Liver (tissue), 9 donors: ENCODE measurements around the gene SLF1. TPM values are rescaled to one million over a fixed set of nuclear protein-coding genes. Genes with fewer than 3 reads are reported as not detected.

Experiments
- DNase-seq: peaks from one replicate; pipeline ENCODE4 v3.0.0-alpha.2; 2017; ENCODE audit warnings: low spot score
- H3K27ac ChIP-seq, 2 donors: one replicate each; pipeline ENCODE4 v1.7.0; 2013; ENCODE audit warnings: inconsistent platforms in 2 of 2, low read length in 2 of 2, control low read depth in 1 of 2, low read depth in 1 of 2, mild to moderate bottlenecking in 1 of 2
- H3K27me3 ChIP-seq, 4 donors: one replicate each; pipeline versions ENCODE4 v1.6.1 to v1.7.0; 2013; ENCODE audit warnings: low read length in 3 of 4, inconsistent platforms in 1 of 4, mild to moderate bottlenecking in 1 of 4, moderate library complexity in 1 of 4; ENCODE audit not compliant: control insufficient read depth in 4 of 4, insufficient read depth in 4 of 4
- H3K36me3 ChIP-seq, 4 donors: one replicate each; pipeline versions ENCODE4 v1.6.1 to v1.7.0; 2013; ENCODE audit warnings: low read length in 3 of 4, mild to moderate bottlenecking in 3 of 4, low read depth in 1 of 4, moderate library complexity in 1 of 4; ENCODE audit not compliant: control insufficient read depth in 4 of 4, insufficient read depth in 3 of 4
- H3K4me1 ChIP-seq, 4 donors: one replicate each; pipeline versions ENCODE4 v1.6.1 to v1.7.0; 2013; ENCODE audit warnings: low read length in 3 of 4, mild to moderate bottlenecking in 3 of 4, moderate library complexity in 1 of 4; ENCODE audit not compliant: control insufficient read depth in 4 of 4, insufficient read depth in 4 of 4
- H3K4me3 ChIP-seq, 3 donors: one replicate each; pipeline versions ENCODE4 v1.6.1 to v1.7.0; 2013; ENCODE audit warnings: low read length in 3 of 3, control low read depth in 1 of 3, low read depth in 1 of 3, mild to moderate bottlenecking in 1 of 3
- H3K9ac ChIP-seq, 2 donors: one replicate each; pipeline ENCODE4 v1.7.0; 2013; ENCODE audit warnings: low read length in 2 of 2, mild to moderate bottlenecking in 2 of 2, moderate library complexity in 2 of 2, control low read depth in 1 of 2, low read depth in 1 of 2
- H3K9me3 ChIP-seq, 4 donors: one replicate each; pipeline versions ENCODE4 v1.6.1 to v1.7.0; 2013; ENCODE audit warnings: low read length in 3 of 4; ENCODE audit not compliant: control insufficient read depth in 4 of 4
- ATF3 ChIP-seq: IDR thresholded peaks from 2 replicates; pipeline ENCODE4 v1.6.1; 2016; ENCODE audit warnings: antibody characterized with exemption
- CTCF ChIP-seq: fragments of 150-350 bp; IDR thresholded peaks from 2 replicates; pipeline ENCODE4 v1.5.1; 2017; ENCODE audit warnings: improper control_type of control experiment, low read depth, low read length; ENCODE audit not compliant: missing input control
- EGR1 ChIP-seq, 2 donors: IDR thresholded peaks; 2 replicates each; pipeline ENCODE4 v1.6.1; 2016 to 2018; ENCODE audit warnings: antibody characterized with exemption in 2 of 2, low read depth in 2 of 2
- FOXA2 ChIP-seq: IDR thresholded peaks from 2 replicates; pipeline ENCODE4 v1.6.1; 2016; ENCODE audit warnings: antibody characterized with exemption
- HNF4A ChIP-seq, 2 donors: conservative IDR thresholded peaks; 2 replicates each; pipeline ENCODE4 v1.6.1; 2016; ENCODE audit warnings: antibody characterized with exemption in 2 of 2, mild to moderate bottlenecking in 2 of 2
- HNF4G ChIP-seq: IDR thresholded peaks from 2 replicates; pipeline ENCODE4 v1.6.1; 2016; ENCODE audit warnings: antibody characterized with exemption
- JUND ChIP-seq, 2 donors: IDR thresholded peaks; 2 replicates each; pipeline ENCODE4 v1.6.1; 2016; ENCODE audit warnings: antibody characterized with exemption in 2 of 2
- MAX ChIP-seq: IDR thresholded peaks from 2 replicates; pipeline ENCODE4 v1.6.1; 2016; ENCODE audit warnings: antibody characterized with exemption
- RAD21 ChIP-seq, 2 donors: IDR thresholded peaks; 2 replicates each; pipeline ENCODE4 v1.6.1; 2016; ENCODE audit warnings: antibody characterized with exemption in 2 of 2, mild to moderate bottlenecking in 2 of 2
- RXRA ChIP-seq, 2 donors: IDR thresholded peaks; 2 replicates each; pipeline ENCODE4 v1.6.1; 2017 to 2018; ENCODE audit warnings: antibody characterized with exemption in 2 of 2, mild to moderate bottlenecking in 1 of 2
- SP1 ChIP-seq: IDR thresholded peaks from 2 replicates; pipeline ENCODE4 v1.6.1; 2018; ENCODE audit warnings: antibody characterized with exemption, mild to moderate bottlenecking
- TAF1 ChIP-seq: conservative IDR thresholded peaks from 2 replicates; pipeline ENCODE4 v1.6.1; 2016; ENCODE audit warnings: antibody characterized with exemption, mild to moderate bottlenecking
- YY1 ChIP-seq: IDR thresholded peaks from 2 replicates; pipeline ENCODE4 v1.6.1; 2016; ENCODE audit warnings: antibody characterized with exemption, mild to moderate bottlenecking
- ZBTB33 ChIP-seq: IDR thresholded peaks from 2 replicates; pipeline ENCODE4 v1.6.1; 2016; ENCODE audit warnings: antibody characterized with exemption
- WGBS: extraction: QIAGEN DNeasy Blood & Tissue Kit; methylation state at CpG from one replicate; pipeline ENCODE4 v1.1.7; 2013; 5-methylcytosine and 5-hydroxymethylcytosine counted together
- polyA plus RNA-seq, 2 donors: library from polyadenylated mRNA; stranded (reverse) in 1 of 2; unstranded in 1 of 2; fragments of 200-250 nt in 1 of 2; fragments of >200 nt in 1 of 2; fragmentation: Nextera tagmentation in 1 of 2; extraction: Ambion mirVana in 1 of 2; gene quantifications; one replicate each; pipeline versions ENCODE4 v1.2.1 to v1.2.3, GENCODE V29; 2013 to 2015
- total RNA-seq, 2 donors: library from RNA; depleted of rRNA; stranded (reverse); fragments of >200 nt; gene quantifications; one replicate each; pipeline ENCODE4 v1.2.3, GENCODE V29; 2014
- donor health status: healthy.
- donor health status: healthy.
- donor health status: healthy.
- donor health status: healthy.
- donor health status: healthy.

Gene SLF1
- total and polyA plus RNA-seq, 4 donors, result 0.63 to 6.3 (median 2.6) TPM

DNA sequence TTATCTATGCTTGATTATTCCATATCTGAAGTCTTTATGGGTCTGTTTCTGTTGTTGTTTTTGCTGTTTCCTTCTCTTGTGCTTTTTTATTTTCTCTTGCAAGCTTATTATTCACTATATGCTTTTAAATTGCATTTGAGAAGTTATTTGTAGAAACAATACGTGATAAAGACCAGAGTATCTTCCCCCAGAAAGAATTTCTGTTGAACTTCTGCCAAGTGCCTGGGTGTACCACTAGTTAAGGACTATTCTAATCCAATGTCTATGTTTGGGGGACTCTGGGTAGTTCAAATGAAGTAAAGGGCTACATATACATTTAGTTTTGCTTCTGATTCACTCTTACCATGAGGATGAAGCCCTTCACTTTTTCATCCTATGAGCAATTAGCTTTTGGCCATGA lies 54.3 kb downstream of the SLF1 start:
- Histone ChIP-seq H3K27ac (no peak overlapping the region), H3K27me3 (no peaks in the 10 kb centered on the region), H3K4me1 (no peaks in the 10 kb centered on the region), H3K9me3 (no peaks in the 10 kb centered on the region), H3K36me3 (peaks cover 0 to 6% (median 1%) of the 10 kb centered on the region in 4 donors), H3K9ac (no peak overlapping the region), H3K4me3 (no peak overlapping the region)
- 80% methylated on average over 1 of the region's 1 CpG for WGBS
- TF ChIP-seq FOXA2, result no peak
- no peak for TF ChIP-seq ZBTB33
- TF ChIP-seq HNF4G, result no peak
- no peak for TF ChIP-seq CTCF
- no peak for TF ChIP-seq RAD21 (IDR thresholded peaks at IDR 0.05)
- no peak for DNase-seq

DNA sequence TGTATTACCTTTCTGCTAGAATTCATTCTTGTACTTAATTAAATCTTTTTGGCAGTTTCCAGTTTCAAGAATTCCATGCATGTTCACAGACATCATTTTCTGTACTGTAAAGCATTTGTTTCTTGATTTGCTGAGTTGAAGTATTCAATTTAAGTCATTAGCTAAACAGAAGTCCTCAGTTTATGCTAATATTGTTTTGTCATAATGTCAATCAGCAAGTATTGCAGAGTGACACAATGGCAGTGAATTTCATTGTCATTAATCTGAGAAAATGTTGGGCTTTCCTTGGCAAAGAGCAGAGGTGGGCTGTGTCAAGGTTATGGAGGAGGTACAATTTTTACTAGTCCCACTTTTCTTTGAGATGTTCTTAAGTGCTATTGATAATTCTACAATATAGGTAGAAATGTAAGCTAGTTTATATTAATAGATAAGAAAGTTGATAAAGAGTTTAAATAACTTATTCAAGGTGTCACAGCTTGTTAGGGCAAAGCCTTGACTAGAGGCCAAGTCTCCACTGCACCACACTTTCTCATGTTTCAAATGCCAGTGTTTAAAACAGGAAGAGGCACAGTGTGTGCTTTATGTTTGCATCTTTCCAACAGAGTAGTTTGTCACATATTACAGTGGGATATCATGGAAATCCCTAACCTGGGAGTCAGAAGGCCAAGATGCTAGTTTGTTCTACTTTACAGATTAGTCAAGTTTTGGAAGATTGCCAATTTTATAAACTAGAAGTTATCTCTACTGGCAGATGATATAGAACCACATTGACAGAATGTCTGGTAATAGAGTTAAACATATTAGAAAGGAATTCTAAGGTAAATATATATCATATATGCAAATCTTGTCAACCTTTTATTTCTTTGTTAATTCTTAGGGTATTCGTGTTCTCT lies 56.3 kb downstream of the SLF1 start:
- Histone ChIP-seq H3K4me3 (no peak overlapping the region), H3K27ac (no peak overlapping the region), H3K9ac (no peak overlapping the region), H3K27me3 (no peaks in the 10 kb centered on the region), H3K36me3 (peaks cover 0 to 6% (median 1%) of the 10 kb centered on the region in 4 donors), H3K9me3 (no peaks in the 10 kb centered on the region), H3K4me1 (no peaks in the 10 kb centered on the region)
- no peak for TF ChIP-seq CTCF
- no peak for TF ChIP-seq JUND (IDR thresholded peaks at IDR 0.05)
- no peak for TF ChIP-seq SP1
- 99% methylated on average over 1 of the region's 1 CpG for WGBS
- DNase-seq, result no peak

DNA sequence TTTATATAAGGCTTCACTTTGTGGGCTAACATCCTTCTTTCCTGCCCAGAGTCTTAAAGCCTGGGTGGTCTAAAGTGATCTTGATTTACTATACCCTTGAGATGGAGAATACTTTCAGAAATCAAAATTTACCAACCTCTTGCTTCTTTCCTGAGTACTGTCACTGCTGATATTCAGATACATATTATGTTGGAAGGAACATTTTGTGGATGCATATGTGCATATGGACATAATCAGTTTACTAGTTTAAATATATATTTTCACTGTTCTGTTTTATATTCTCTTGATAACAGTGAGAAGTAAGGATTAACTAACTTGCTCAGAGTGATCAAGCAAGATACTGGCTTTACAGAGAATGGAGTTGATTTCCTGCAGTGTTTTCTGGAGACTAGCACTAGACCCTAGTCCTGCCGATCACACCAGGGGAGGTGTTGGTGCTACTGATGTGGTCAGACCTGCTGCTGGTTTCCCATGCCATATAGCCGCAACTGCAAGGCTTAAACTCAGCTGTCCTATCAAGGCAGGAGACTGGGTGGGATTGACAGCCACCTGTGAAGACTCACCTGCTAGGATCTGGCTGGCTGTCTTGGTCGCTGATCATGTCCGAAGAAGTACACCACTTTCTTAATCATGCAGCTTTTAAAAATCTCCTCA lies 57.6 kb downstream of the SLF1 start:
- H3K36me3 ChIP-seq, result peaks cover 0 to 3% (median 1%) of the 10 kb centered on the region in 4 donors
- DNase-seq, result no peak
- no peaks in the 10 kb centered on the region for H3K27me3 ChIP-seq
- H3K4me1 ChIP-seq, result no peaks in the 10 kb centered on the region
- H3K4me3 ChIP-seq, result no peak overlapping the region
- H3K9me3 ChIP-seq, result no peaks in the 10 kb centered on the region
- H3K9ac ChIP-seq, result no peak overlapping the region
- no peak overlapping the region for H3K27ac ChIP-seq
- 98% methylated on average over 4 of the region's 4 CpGs for WGBS
- TF ChIP-seq HNF4A (conservative IDR thresholded peaks at IDR 0.05) (no peak), EGR1 (IDR thresholded peaks at IDR 0.05; ENCODE audit: low read depth in 2 of 2) (no peak), ATF3 (no peak), RAD21 (IDR thresholded peaks at IDR 0.05) (no peak), HNF4G (no peak), YY1 (no peak), MAX (no peak), SP1 (no peak), RXRA (IDR thresholded peaks at IDR 0.05) (no peak), CTCF (no peak), TAF1 (no peak)
